ENCODE measurements around the gene CYP26A1.

CYP26A1 gene

DNA sequence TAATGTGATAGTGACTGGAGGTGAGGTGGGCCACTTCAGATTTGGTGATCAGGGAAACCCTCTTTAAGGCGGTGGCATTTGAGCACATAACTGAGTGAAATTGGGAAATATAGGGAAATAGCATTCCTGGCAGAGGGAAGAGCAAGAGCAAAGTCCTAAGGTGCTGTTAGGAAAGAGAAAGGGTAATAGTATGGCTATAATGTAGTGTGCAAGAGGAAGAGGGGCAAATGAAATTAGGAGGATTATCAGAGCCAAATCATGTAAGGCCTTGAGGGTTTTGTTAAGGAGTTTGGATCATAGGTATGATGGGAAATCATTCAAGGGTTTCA is 40.9 kb upstream of the CYP26A1 start:
- TF ChIP-seq, protein P1, sequence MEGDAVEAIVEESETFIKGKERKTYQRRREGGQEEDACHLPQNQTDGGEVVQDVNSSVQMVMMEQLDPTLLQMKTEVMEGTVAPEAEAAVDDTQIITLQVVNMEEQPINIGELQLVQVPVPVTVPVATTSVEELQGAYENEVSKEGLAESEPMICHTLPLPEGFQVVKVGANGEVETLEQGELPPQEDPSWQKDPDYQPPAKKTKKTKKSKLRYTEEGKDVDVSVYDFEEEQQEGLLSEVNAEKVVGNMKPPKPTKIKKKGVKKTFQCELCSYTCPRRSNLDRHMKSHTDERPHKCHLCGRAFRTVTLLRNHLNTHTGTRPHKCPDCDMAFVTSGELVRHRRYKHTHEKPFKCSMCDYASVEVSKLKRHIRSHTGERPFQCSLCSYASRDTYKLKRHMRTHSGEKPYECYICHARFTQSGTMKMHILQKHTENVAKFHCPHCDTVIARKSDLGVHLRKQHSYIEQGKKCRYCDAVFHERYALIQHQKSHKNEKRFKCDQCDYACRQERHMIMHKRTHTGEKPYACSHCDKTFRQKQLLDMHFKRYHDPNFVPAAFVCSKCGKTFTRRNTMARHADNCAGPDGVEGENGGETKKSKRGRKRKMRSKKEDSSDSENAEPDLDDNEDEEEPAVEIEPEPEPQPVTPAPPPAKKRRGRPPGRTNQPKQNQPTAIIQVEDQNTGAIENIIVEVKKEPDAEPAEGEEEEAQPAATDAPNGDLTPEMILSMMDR (conservative IDR thresholded peaks at IDR 0.05; ENCODE audit: control insufficient read depth, insufficient read depth, low read depth, low read length) = no peak
- no peak for DNase-seq (ENCODE audit: low read depth)
- H3K4me3 ChIP-seq (ENCODE audit: control insufficient read depth, low read depth, low read length) = no peak overlapping the region

GRCh38 chr10:93034426-93034825 is 39.3 kb upstream of the CYP26A1 start:
- no peak overlapping the region for H3K4me3 ChIP-seq (ENCODE audit: control insufficient read depth, low read depth, low read length)
- TF ChIP-seq, protein P1 (conservative IDR thresholded peaks at IDR 0.05; ENCODE audit: control insufficient read depth, insufficient read depth, low read depth, low read length) = no peak
- DNase-seq (ENCODE audit: low read depth) = no peak

DNA sequence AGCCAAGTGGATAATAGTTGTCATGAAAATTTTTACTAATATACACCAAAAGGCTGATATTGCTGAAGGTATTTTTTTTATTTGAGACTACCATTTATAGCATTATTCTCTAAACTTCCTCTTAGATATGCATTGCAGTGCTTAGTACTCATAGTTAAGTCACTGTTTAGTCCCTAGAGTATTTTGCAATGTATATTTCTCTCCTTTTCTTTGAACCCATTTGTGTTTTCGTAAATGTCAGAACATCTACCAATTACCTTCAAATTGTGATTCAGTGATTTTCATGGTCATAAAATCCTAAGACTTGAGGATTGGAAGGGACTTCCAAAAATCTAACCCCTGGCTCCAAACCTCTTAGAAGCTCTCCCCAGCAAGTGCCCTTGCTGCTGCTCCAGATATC is 34.6 kb upstream of the CYP26A1 start:
- peak; percentile 53 for DNase-seq (ENCODE audit: low read depth)
- no peak overlapping the region for H3K4me3 ChIP-seq (ENCODE audit: control insufficient read depth, low read depth, low read length)
- TF ChIP-seq, protein P1 (conservative IDR thresholded peaks at IDR 0.05; ENCODE audit: control insufficient read depth, insufficient read depth, low read depth, low read length) = no peak

DNA sequence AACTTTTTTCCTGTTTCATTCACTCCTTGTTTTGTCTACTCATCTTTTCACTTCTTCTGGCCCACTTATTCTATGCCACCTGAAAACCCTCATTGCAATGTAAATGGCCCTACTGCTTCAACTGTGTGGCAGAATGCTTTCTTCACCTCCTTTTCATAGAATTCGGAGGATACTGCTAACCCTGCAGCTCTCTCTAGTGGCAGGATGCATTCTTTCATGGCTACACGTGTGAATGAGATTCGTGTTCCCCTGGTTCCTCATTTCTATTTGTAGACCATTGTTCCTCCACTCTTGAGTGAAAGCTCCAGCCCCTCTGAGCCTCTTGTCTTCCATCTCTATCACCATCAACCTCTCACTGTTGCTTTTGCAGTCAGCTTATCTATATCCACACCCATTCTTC is 34.0 kb upstream of the CYP26A1 start:
- H3K4me3 ChIP-seq (ENCODE audit: control insufficient read depth, low read depth, low read length) = no peak overlapping the region
- DNase-seq (ENCODE audit: low read depth) = peak; percentile 52

DNA sequence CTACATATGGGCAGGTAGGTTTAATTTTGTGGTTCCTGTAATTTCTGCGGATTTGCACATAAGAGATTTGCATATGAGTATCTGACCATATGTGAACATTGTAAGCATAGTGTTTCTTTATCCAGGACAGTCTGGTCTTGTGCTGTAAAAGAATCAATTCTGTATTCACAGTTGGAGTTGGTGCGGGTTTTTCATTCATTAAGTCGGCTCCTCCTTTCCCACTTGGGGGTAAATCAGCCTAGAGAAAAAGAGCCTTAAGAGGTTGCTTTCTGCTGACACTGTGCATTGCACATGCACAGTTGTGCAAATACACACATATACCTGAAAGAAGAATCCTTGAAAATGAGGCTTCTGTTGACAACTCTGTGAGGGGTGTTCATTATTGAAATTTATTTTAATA is 19.2 kb upstream of the CYP26A1 start:
- no peak overlapping the region for H3K4me3 ChIP-seq (ENCODE audit: control insufficient read depth, low read depth, low read length)
- TF ChIP-seq, protein P1 (conservative IDR thresholded peaks at IDR 0.05; ENCODE audit: control insufficient read depth, insufficient read depth, low read depth, low read length) = no peak
- DNase-seq (ENCODE audit: low read depth) = no peak

More for the DNA sequence above, 34.0 kb upstream of the CYP26A1 start:
- TF ChIP-seq, protein P1 (conservative IDR thresholded peaks at IDR 0.05; ENCODE audit: control insufficient read depth, insufficient read depth, low read depth, low read length) = peak; percentile 76

GRCh38 chr10:93058139-93058538 is 15.6 kb upstream of the CYP26A1 start:
- no peak for DNase-seq (ENCODE audit: low read depth)
- TF ChIP-seq, protein P1 (conservative IDR thresholded peaks at IDR 0.05; ENCODE audit: control insufficient read depth, insufficient read depth, low read depth, low read length) = no peak
- H3K4me3 ChIP-seq (ENCODE audit: control insufficient read depth, low read depth, low read length) = no peak overlapping the region

All from fibroblast of mammary gland (primary cell).